ENCODE results near the gene IPO11.
"Not testable (repeated sequence)": the region's sequence is repeated elsewhere in the genome, so short reads cannot be mapped to it uniquely, and the experiment has no call there.

The IPO11 gene

DNA sequence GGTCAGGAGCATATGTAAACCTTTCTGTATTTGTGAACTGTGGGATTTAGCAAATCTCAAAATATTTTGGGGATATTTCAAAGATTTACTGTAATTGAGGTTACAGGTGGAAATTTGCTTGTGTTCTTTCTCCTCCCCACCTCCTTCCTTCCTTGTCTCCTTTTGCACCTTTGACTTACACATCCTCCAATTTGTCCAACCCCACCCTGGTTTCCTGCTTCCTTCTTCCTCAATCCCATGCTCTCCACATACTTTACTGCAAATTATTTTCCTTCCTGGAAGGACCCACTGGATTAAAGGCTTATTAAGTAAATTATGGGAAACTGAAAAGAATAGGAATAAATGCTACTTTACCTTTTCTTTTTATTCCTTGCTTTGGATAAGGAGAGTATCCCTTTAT lies 91.6 kb downstream of the IPO11 start:
- Histone ChIP-seq H3K4me3 (no peak overlapping the region), H3K27ac (no peak overlapping the region)

DNA sequence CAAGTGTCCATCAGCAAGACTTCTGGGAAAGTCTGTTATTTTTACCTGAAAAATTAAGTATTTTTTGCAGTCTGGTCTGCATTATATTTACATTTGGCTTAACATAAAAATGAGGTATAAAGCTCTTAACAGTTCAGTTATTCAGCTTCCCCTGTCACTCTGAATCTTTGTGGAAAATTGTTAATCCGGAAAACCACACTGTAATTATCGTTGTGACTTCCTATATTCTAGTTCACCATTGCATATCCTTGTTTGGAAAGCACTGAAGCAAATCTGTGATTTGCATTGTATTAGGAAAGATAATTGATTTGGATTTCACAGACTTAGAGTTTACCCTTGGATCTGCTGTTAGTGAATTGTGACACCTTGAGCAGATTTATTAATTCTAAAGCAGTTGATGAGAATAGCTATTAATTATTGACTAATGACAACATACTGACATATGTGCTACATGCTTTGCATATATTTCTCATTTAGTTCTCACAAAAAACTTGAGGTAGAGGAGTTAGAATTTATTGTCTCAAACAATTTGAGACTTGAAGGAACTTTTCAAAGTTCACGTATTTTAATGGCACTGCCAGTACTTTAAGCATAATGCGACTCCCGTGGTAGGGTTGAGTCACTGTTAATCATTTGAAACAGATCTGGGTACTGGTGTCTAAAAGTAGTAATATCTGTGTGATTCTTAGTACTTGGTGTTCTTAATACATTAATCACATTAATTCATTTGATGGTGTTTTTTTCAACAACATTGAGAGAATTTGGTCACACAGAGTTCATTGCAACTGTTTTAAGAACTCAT lies 94.3 kb downstream of the IPO11 start:
- H3K27ac ChIP-seq: no peak overlapping the region
- no peak overlapping the region for H3K4me3 ChIP-seq

DNA sequence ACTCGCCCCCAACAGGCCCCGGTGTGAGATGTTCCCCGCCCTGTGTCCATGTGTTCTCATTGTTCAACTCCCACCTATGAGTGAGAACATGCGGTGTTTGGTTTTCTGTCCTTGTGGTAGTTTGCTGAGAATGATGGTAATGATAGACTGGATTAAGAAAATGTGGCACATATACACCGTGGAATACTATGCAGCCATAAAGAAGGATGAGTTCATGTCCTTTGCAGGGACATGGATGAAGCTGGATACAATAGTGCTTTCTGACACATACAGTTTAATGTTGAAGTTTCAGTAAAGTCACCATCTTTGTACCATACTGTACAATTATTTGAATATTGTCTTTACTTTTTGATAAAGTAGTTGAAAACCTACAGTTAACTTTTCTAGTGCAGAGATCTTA lies 96.2 kb downstream of the IPO11 start:
- not testable (repeated sequence) for H3K27ac ChIP-seq, H3K4me3 ChIP-seq

DNA sequence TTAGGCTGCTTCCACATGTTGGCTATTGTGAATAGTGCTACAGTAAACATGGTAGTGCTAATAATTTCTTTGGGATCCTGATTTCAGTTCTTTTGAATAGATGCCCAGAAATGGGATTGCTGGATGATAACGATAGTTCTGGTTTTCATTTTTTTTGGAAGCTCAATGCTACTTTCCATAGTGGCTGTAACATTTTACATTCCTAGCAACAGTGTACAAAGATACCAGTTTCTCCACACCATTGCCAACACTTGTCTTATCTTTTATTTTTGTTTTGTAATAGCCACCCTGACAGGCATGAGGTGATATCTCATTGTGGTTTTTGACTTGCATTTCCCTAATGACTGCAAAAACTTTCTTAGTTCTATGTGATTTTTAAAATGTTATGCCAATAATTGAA lies 97.2 kb downstream of the IPO11 start:
- no peak overlapping the region for H3K27ac ChIP-seq
- H3K4me3 ChIP-seq: no peak overlapping the region

DNA sequence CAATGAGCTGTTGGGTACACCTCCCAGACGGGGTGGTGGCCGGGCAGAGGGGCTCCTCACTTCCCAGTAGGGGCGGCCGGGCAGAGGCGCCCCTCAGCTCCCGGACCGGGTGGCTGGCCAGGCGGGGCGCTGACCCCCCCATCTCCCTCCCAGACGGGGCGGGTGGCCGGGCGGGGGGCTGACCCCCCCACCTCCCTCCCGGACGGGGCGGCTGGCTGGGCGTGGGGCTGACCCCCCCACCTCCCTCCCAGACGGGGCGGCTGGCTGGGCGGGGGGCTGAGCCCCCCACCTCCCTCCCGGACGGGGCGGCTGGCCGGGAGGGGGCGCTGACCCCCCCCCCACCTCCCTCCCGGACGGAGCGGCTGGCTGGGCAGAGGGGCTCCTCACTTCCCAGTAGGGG lies 100.5 kb downstream of the IPO11 start:
- H3K27ac ChIP-seq: not testable (repeated sequence)

DNA sequence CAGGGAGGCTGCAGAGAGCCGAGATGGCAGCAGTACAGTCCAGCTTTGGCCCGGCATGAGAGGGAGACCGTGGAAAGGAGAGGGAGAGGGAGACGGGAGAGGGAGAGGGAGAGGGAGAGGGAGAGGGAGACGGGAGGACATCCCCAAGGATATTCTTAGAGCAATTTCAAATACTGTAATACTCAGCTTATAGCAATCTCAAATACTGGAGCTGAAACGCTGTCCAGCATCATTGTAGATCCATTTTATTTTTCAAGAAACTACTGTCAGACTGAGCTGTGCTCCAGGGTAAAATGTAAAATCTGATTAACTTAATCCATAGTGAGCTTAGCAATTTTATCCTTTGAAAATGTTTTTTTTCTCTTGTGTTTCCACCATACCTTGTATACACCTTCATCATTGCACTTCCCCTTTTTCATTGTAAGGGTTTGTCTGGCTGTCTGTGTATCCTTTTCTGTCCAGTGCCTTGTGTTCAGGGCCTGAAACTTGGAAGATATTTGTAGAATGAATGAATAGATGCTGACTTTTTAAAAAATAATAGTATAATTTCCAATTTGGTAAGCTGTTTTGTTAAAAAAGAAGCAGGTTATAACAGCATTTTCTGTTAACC lies 102.1 kb downstream of the IPO11 start:
- Histone ChIP-seq H3K4me3 (no peak overlapping the region), H3K27ac (no peak overlapping the region)

More for the DNA sequence above, 100.5 kb downstream of the IPO11 start:
- not testable (repeated sequence) for H3K4me3 ChIP-seq

DNA sequence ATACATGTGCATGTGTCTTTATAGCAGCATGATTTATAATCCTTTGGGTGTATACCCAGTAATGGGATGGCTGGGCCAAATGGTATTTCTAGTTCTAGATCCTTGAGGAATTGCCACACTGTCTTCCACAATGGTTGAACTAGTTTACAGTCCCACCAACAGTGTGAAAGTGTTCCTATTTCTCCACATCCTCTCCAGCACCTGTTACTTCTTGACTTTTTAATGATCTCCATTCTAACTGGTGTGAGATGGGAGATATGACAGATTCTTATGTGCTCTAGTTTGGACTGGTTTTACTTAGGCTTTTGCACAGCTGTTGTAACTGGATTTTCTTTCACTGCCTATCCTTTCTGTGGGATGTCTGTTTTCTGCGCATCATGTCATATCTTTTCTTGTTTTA lies 108.2 kb downstream of the IPO11 start:
- not testable (repeated sequence) for H3K4me3 ChIP-seq

DNA sequence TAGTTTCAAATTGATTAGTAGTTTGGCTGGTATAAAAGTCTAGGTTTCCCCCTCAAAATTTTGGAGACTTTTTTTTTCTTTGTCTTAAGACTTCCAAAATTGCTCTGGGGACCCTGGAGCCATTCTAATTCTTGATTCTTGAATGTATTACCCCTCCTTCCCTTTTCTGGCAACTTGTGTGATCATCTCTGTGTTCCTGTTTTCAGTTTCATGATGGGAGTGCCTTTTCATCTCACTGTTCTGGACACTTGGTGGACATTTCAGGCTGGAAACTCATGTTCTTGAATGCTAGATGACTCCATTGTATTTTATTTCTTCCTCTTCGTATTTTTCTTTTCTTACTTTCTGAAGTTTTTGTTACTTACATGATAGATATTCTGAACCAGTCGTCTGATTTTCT lies 108.8 kb downstream of the IPO11 start:
- no peak overlapping the region for H3K4me3 ChIP-seq
- no peak overlapping the region for H3K27ac ChIP-seq

More for the DNA sequence above, 108.2 kb downstream of the IPO11 start:
- H3K27ac ChIP-seq: not testable (repeated sequence)

DNA sequence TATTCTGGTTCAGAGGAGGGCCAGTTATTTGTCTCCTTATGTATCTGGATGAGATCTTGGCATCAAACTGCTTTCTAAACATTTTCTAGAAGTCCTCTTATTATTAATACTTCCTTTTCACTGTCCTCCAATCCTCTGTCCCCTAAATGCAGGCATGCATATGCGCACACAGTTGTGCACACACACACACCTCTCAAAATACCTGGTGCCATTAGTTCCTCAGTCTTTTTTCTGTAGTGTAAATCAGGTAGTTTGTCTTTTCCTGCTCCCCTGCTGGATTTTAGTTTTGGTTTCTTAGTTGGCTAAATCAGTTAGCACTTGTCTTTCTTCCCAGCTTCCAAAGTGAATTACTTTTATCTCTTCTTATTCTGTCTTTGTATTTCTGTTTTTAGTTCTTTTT lies 110.2 kb downstream of the IPO11 start:
- H3K4me3 ChIP-seq: no peak overlapping the region
- no peak overlapping the region for H3K27ac ChIP-seq

DNA sequence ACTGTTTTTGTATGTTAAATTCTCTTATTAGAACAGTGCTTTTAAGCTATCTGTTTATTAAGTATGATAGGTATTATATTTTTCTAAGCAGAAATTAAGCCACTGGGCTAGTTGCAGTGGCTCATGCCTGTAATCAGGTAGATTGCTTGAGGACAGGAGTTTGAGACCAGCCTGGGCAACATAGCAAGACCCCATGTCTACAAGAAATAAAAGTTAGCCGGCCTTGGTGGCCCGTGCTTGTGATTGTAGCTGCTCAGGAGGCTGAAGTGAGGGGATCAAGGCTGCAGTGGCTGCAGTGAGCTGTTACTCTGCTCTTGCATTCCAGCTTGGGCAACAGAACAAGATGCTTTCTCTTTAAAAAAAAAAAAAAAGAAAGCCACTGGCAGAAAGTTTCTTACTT lies 121.0 kb downstream of the IPO11 start:
- Histone ChIP-seq H3K27ac (no peak overlapping the region), H3K4me3 (no peak overlapping the region)

DNA sequence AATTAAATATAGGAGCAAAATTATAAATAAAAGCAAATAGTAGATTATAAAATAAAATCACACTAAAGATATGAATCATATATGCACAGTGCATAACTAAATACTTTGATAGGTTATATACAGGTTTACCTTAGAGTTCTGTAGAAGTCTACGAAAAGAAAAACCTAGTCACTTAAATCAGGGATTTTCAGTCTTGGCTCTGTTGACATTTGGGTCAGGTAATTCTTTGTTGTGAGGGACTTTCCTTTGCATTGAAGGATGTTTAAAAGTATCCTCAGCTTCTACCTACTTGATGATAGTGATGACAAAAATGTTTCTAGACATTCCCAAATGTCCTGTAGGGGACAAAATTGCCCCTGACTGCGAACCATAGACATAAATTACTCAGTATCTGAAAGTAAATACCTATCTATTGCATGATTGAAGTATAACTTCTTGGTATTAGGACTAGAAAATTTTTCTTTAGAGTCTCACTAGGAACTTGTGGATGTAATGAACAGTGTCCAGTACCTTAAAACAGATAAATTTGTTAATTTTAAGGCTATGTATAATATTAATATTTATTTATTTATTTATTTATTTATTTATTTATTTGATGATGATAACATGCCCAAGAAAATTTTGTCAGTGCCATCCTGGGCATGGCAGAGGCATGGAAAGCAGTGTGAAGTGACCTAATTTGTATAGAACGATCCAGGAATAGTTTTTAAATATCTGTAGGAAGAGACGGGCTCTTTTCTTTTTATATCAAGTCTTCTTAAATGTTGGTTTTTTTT lies 122.1 kb downstream of the IPO11 start:
- H3K4me3 ChIP-seq: no peak overlapping the region
- no peak overlapping the region for H3K27ac ChIP-seq

DNA sequence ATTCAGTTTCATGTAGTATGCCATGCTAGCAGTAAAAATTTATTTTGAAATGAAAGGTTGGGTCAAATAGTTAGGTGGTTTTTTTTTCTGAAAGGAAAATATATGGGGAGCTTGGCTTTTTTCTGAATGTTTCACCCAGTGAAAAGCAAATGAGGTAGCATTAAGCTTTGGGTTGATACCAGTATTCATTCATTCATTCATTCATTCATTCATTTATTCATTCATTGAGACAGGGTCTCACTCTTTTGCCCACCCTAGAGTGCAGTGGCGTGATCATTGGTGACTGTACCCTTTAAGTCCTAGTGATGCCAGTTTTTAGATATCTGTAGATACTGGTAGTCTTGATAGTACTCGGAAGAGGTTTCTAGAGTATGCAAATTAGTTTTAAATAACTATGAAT lies 123.7 kb downstream of the IPO11 start:
- no peak overlapping the region for H3K4me3 ChIP-seq

DNA sequence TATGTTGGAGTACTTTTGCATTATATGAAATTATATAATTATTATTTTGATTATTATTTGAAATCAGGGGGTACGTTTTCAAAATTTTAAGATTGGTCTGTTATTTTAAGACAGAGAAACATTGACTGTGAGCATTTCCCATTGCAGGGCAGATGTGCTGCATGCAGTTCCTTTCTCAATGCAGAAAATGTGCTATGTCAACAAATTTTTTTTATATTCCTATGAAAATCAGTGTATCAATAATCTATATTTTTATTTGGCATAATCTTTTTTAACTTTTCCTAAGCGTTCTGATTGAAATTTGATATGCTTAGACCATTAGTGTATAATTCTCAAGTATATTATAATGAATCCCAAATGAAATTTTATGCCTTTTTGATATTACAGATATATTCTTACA lies 124.2 kb downstream of the IPO11 start:
- H3K4me3 ChIP-seq: no peak overlapping the region
- H3K27ac ChIP-seq: no peak overlapping the region

More for the DNA sequence above, 123.7 kb downstream of the IPO11 start:
- H3K27ac ChIP-seq: no peak overlapping the region

DNA sequence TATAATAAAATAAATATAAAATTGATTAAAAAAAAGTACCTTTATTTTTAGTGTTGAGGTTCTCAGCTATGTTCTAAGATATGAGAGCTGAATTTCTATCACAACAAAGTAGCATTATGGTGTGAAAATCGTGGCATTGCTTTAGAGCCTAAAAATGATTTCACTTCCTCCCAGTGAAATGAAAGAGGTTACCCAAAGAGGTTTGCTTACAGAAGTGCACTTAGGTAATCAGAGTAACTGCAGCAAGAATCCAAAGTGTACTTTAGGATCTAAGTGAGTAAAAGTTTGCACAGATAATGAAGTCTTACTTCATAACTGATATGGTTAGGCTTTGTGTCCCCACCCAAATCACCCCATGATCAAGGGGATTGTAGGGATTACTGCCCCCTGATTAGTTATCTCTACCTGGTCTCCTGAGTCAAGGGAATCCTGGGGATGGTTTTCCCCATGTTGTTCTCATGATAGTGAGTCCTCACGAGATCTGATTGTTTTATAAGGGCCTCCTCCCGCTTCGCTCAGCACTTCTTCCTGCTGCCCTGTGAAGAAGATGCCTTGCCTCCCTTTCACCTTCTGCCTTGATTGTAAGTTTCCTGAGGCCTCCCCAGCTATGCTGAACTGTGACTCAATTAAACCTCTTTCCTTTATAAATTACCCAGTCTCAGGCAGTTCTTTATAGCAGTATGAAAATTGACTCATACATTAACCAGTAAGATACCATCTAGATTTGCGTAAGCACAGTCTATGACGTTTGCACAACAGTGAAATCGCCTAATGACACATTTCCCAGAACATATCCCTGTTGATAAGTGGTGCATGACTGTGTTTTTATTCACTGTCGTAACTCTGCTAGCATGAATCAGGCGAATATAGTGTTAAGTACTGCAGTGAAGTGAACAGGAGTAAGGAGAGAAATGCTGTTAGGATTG lies 125.7 kb downstream of the IPO11 start:
- H3K27ac ChIP-seq: no peak overlapping the region

DNA sequence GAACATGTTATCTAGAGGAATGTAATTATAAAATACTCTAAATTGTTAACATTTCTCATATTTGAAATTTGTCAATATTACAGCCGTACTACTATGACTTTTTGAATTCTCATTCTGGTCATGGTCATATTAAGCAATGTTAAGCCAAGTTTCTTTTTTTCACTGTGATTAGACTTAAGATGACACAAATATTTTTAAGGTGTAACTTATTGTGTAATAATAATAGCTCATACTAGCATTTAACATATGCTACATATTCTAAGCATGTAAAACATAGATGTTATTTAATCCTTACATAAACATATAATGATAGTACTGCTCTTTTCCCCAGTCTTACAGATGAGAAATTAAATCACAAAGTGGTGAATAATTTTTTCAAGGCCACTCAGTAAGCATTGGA lies 130.2 kb downstream of the IPO11 start:
- H3K4me3 ChIP-seq: no peak overlapping the region
- no peak overlapping the region for H3K27ac ChIP-seq

More for the DNA sequence above, 125.7 kb downstream of the IPO11 start:
- H3K4me3 ChIP-seq: no peak overlapping the region

DNA sequence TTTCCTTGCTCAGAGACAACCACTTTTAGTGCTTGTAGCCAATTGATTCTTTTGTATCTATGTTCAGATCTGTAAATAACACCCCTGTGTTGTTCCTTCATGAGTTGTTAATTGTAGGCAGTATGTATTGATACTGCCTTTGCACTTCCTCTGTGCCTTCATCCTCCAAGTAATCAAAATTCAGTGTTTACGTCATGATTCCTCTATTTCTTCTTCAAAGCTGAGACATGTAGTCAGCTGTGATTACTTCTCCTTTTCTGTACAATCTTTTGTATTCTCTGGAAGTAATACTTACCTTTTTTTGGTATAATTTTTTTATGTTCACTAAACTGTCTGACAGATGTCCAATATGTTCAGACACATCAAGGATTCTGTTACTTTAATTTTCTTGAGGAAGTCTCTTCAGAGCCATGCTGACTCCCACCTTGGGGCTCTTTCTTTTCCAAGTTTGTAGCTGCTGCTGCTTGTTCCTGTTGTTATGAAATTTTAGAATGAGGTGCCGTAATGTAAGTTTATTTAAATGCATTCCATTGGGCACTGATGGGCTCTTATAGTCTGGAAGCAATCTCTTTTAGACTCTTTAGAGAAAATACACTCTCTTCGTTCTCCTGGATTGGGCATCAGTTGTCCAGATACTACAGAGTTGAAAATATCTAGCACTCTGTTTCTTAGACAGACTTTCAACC lies 135.5 kb downstream of the IPO11 start:
- no peak overlapping the region for H3K4me3 ChIP-seq
- H3K27ac ChIP-seq: peak overlapping the region in 2 of 21 experiments; percentile 5 to 31

DNA sequence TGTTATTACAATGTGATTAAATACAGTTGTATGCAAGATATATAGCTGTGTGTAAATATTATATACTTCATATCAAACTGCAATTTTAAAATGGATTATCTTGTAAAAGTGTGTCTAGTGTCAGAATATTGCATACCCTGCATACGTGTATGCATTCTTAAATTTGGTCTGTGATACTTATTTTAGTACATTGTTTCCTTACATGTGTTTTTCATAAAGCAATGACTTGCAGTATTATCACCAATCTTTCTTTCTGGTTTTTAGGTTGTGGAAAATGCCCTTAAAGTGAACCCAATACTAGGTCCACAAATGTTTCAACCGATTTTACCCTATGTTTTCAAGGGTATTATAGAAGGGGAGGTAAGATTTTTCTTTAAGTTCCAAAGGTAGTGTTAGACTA lies 137.5 kb downstream of the IPO11 start:
- Histone ChIP-seq H3K4me3 (no peak overlapping the region), H3K27ac (no peak overlapping the region)

DNA sequence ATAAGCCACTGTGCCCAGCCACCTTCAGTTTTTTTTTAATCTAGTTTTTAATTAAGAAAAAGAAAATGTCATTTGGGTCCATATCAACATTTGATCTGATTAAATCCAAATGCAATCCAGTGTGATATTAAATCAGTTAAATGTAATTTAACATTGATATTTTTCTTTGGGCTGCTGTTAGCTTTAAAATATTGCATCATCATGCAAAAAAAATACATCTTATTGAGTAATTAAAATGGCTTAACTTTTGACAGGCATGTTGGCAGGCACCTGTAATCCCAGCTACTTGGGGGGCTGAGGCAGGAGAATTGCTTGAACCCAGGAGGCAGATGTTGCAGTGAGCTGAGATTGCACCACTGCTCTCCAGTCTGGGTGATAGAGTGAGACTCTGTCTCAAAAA lies 143.4 kb downstream of the IPO11 start:
- H3K27ac ChIP-seq: no peak overlapping the region
- no peak overlapping the region for H3K4me3 ChIP-seq

DNA sequence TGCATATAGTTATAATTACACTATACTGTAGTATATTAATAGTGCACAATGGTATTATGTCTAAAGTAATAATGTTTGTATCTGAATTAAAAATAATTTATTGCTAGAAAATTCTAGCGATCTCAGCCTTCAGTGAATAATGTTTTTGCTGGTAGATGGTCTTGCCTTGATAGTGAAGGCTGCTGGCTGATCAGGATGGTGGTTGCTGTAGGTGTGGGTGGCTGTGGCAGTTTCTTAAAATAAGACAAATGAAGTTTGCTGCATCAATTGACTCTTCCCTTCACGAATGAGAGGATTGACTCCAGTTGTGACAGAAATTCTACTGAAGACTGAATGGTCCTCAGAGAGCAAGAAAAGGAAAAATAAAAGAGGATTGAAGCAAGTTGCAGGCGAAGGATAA lies 146.4 kb downstream of the IPO11 start:
- Histone ChIP-seq H3K4me3 (no peak overlapping the region), H3K27ac (no peak overlapping the region)
